Astrocyte (in vitro differentiated cells and primary cell): ENCODE data around the gene LAYN.

ENCODE experiments used
- CTCF ChIP-seq: IDR thresholded peaks from 2 replicates; pipeline ENCODE4 v1.5.1; 2011; ENCODE audit warnings: low read depth, mild to moderate bottlenecking, inconsistent platforms, low read length, moderate library complexity; ENCODE audit not compliant: insufficient read depth
- EZH2 ChIP-seq: IDR thresholded peaks from 2 replicates; pipeline ENCODE4 v1.6.1; 2012; ENCODE audit warnings: mild to moderate bottlenecking, low read length, inconsistent platforms; ENCODE audit not compliant: insufficient read depth

- no peak for TF ChIP-seq EZH2
- TF ChIP-seq CTCF = peak; percentile 57
Observed at GRCh38 chr11:111586388-111586831, 45.9 kb downstream of the LAYN start.
